K562 (cell line): Measurements from ENCODE around the gene PARD3B. TPM values are rescaled to one million over a fixed set of nuclear protein-coding genes. Genes with fewer than 3 reads are reported as not detected.
A peak's percentile ranks its signal among the peaks of the same experiment; 100 is the strongest.

ENCODE experiments used
- C11orf30 ChIP-seq: fragments of 450-650 bp; IDR thresholded peaks from 2 replicates; pipeline ENCODE4 v1.6.1; 2016; ENCODE audit warnings: low read depth, mild to moderate bottlenecking
- CCNT2 ChIP-seq: IDR thresholded peaks from 2 replicates; pipeline ENCODE4 v1.6.1; 2011; ENCODE audit warnings: borderline replicate concordance, low read depth, mild to moderate bottlenecking, moderate library complexity, mixed read lengths, low read length; ENCODE audit not compliant: insufficient read length; ENCODE audit errors: extremely low read depth
- CREB5 ChIP-seq: fragments of 250-450 bp; sonication (Bioruptor Pico); IDR thresholded peaks from 2 replicates; pipeline ENCODE4 v1.5.0; 2020; ENCODE audit warnings: mild to moderate bottlenecking
- ELF4 ChIP-seq: fragments of 450-650 bp; formaldehyde crosslinking; IDR thresholded peaks from 2 replicates; pipeline ENCODE4 v1.4.0; 2022; ENCODE audit warnings: missing genetic modification characterization
- GABPB1 ChIP-seq: sonication (generic); formaldehyde crosslinking; IDR thresholded peaks from 2 replicates; pipeline ENCODE4 v1.8.0; 2022; ENCODE audit warnings: mild to moderate bottlenecking, missing genetic modification reagents
- GATA2 ChIP-seq: sonication (generic); formaldehyde crosslinking; IDR thresholded peaks from 2 replicates; pipeline ENCODE4 v1.4.0; 2020; ENCODE audit warnings: mild to moderate bottlenecking, missing genetic modification reagents
- GATAD2A ChIP-seq: fragments of 450-650 bp; IDR thresholded peaks from 2 replicates; pipeline ENCODE4 v1.6.1; 2017
- HDAC2 ChIP-seq: fragments of 450-650 bp; IDR thresholded peaks from 2 replicates; pipeline ENCODE4 v1.6.1; 2016; ENCODE audit warnings: mild to moderate bottlenecking
- IRF9 ChIP-seq: fragments of 450-650 bp; IDR thresholded peaks from 2 replicates; pipeline ENCODE4 v1.6.1; 2016; ENCODE audit warnings: missing biosample characterization, missing genetic modification characterization
- KAT7 ChIP-seq: sonication (generic); formaldehyde crosslinking; IDR thresholded peaks from 2 replicates; pipeline ENCODE4 v1.8.0; 2022; ENCODE audit warnings: missing genetic modification reagents, mild to moderate bottlenecking, borderline replicate concordance
- KDM1A ChIP-seq, 2 experiments: fragments of 450-650 bp; IDR thresholded peaks; 2 replicates each; pipeline ENCODE4 v1.6.1; 2016; ENCODE audit warnings: mild to moderate bottlenecking in 2 of 2
- KHSRP ChIP-seq: fragments of 450-650 bp; IDR thresholded peaks from 2 replicates; pipeline ENCODE4 v1.6.1; 2017
- LEF1 ChIP-seq: fragments of 450-650 bp; IDR thresholded peaks from 2 replicates; pipeline ENCODE4 v1.6.1; 2016; ENCODE audit warnings: mild to moderate bottlenecking
- MEIS2 ChIP-seq: fragments of 450-650 bp; IDR thresholded peaks from 2 replicates; pipeline ENCODE4 v1.6.1; 2014; ENCODE audit warnings: mild to moderate bottlenecking; ENCODE audit not compliant: partially characterized antibody
- USF1 ChIP-seq: sonication (generic); formaldehyde crosslinking; IDR thresholded peaks from 2 replicates; pipeline ENCODE4 v1.9.0; 2022; ENCODE audit warnings: mild to moderate bottlenecking, missing genetic modification reagents
- ZBTB9 ChIP-seq: fragments of 450-650 bp; formaldehyde crosslinking; IDR thresholded peaks from 2 replicates; pipeline ENCODE4 v1.4.0; 2020; ENCODE audit warnings: mild to moderate bottlenecking, moderate library complexity
- ZNF124 ChIP-seq: sonication (generic); formaldehyde crosslinking; IDR thresholded peaks from 2 replicates; pipeline ENCODE4 v1.8.1; 2022; ENCODE audit warnings: missing genetic modification reagents
- ZNF263 ChIP-seq: sonication (generic); formaldehyde crosslinking; IDR thresholded peaks from 2 replicates; pipeline ENCODE4 v1.8.0; 2022; ENCODE audit warnings: mild to moderate bottlenecking, missing genetic modification reagents, borderline replicate concordance
- ZNF511 ChIP-seq: sonication (generic); formaldehyde crosslinking; IDR thresholded peaks from 2 replicates; pipeline ENCODE4 v1.8.0; 2022; ENCODE audit warnings: mild to moderate bottlenecking, missing genetic modification reagents
- ZNF518B ChIP-seq: fragments of 250-450 bp; sonication (Bioruptor Pico); IDR thresholded peaks from 2 replicates; pipeline ENCODE4 v1.5.0; 2021; ENCODE audit warnings: mild to moderate bottlenecking, moderate library complexity
- ZNF551 ChIP-seq: fragments of 250-450 bp; sonication (Bioruptor Pico); IDR thresholded peaks from 2 replicates; pipeline ENCODE4 v1.5.0; 2021; ENCODE audit warnings: mild to moderate bottlenecking, moderate library complexity
- ZNF57 ChIP-seq: fragments of 450-650 bp; formaldehyde crosslinking; IDR thresholded peaks from 2 replicates; pipeline ENCODE4 v1.4.0; 2020; ENCODE audit warnings: mild to moderate bottlenecking, moderate library complexity
- ZNF668 ChIP-seq: fragments of 250-450 bp; sonication (Bioruptor Pico); IDR thresholded peaks from 2 replicates; pipeline ENCODE4 v1.8.0; 2022; ENCODE audit warnings: mild to moderate bottlenecking, inconsistent platforms
- polyA plus RNA-seq, 8 experiments: library from polyadenylated mRNA; depleted of rRNA in 4 of 8; stranded (reverse) in 5 of 8; unstranded in 3 of 8; fragments of >200 nt; fragmentation: Nextera tagmentation in 2 of 8; fragmentation: Illumina TruSeq in 1 of 8; extraction: Ambion mirVana in 2 of 8; extraction: Trizol in 1 of 8; gene quantifications; 2 replicates each; pipeline versions ENCODE4 v1.2.1 to v1.2.3, GENCODE V29; 2011 to 2014; ENCODE audit warnings: inconsistent platforms in 1 of 8, missing spikeins in 1 of 8
- total RNA-seq, 7 experiments: library from RNA; depleted of rRNA in 6 of 7; stranded (reverse); fragments of >200 nt in 6 of 7; fragmentation: Illumina TruSeq in 2 of 7; extraction: Trizol in 2 of 7; gene quantifications; 2 replicates each; pipeline versions ENCODE4 v1.2.1 to v1.2.3, GENCODE V29; 2011 to 2021; ENCODE audit warnings: low replicate concordance in 1 of 7

PARD3B gene
- total and polyA plus RNA-seq, 9 of the 15 experiments (the other 6 are each of a cell fraction or from before 2014, with no cell fraction given): 0.15 to 3.0 (median 1.1) TPM

- TF ChIP-seq CCNT2: no peak
- no peak for TF ChIP-seq ZNF668 (CRISPR knock-in tag)
- no peak for TF ChIP-seq GABPB1 (CRISPR knock-in tag)
- peak; percentile 23; the same call in 1 of the 2 replicates for TF ChIP-seq C11orf30
- TF ChIP-seq IRF9 (tag): no peak
- no peak for TF ChIP-seq ZNF518B (CRISPR knock-in tag)
- TF ChIP-seq GATA2 (CRISPR knock-in tag): no peak
- no peak for TF ChIP-seq CREB5 (CRISPR knock-in tag)
- no peak for TF ChIP-seq USF1 (CRISPR knock-in tag)
- TF ChIP-seq ZNF551 (CRISPR knock-in tag): no peak
- no peak for TF ChIP-seq LEF1
- TF ChIP-seq HDAC2: no peak
- TF ChIP-seq ZNF511 (CRISPR knock-in tag): no peak
- no peak for TF ChIP-seq GATAD2A
- TF ChIP-seq MEIS2: no peak
- no peak for TF ChIP-seq ZNF57 (CRISPR knock-in tag)
- TF ChIP-seq ZBTB9 (CRISPR knock-in tag): no peak
- no peak for TF ChIP-seq ELF4
- no peak for TF ChIP-seq KAT7 (CRISPR knock-in tag)
- TF ChIP-seq KHSRP: no peak
- TF ChIP-seq ZNF263 (CRISPR knock-in tag): no peak
- peak in 1 of 2 experiments; percentile 51; a peak in 1 of 4 replicates for TF ChIP-seq KDM1A (IDR thresholded peaks at IDR 0.05)
- TF ChIP-seq ZNF124: no peak
Observed at GRCh38 chr2:204505488-204505887, 39.8 kb upstream of the PARD3B start (continued).
